Measurements from ENCODE around the gene RCL1.

DNA sequence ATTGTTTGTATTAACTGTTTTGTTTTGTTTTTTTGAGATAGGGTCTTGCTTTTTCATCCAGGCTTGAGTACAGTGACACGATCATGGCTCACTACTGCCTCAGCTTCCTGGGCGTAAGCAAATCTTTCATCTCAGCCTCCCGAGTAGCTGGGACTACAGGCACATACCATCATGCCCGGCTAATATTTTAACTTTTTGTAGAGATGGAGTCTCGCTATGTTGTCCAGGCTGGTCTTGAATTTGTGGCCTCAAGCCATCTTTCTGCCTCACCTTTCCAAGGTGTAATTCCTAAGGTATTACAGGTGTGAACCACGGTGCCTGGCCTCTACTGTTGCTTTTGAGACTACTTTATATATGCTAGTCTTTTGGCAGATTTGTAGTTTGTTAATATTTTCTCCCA is 8.4 kb downstream of the RCL1 start:
- TF ChIP-seq EZH2 (IDR thresholded peaks at IDR 0.05; ENCODE audit: low read length) (no peak), CTCF (optimal IDR thresholded peaks at IDR 0.05 in 1 of 3, IDR thresholded peaks at IDR 0.05 in 1 of 3, conservative IDR thresholded peaks at IDR 0.05 in 1 of 3; ENCODE audit: extremely low read depth in 1 of 3, insufficient read depth in 2 of 3, low read length in 3 of 3) (no peak)
